Fibroblast of villous mesenchyme (primary cell): ENCODE measurements around the gene PLXNB2. TPM values are rescaled to one million over a fixed set of nuclear protein-coding genes. Genes with fewer than 3 reads are reported as not detected.

Experiments used
- DNase-seq: peaks from one replicate; pipeline ENCODE4 v3.0.0-alpha.2; 2010; ENCODE audit warnings: low read depth
- H3K4me3 ChIP-seq: 2 replicates; pipeline ENCODE4 v1.5.1; 2011; ENCODE audit warnings: low read depth, mild to moderate bottlenecking, low read length
- CTCF ChIP-seq: IDR thresholded peaks from 2 replicates; pipeline ENCODE4 v1.5.1; 2012; ENCODE audit warnings: low read depth, mild to moderate bottlenecking, low read length; ENCODE audit not compliant: insufficient read depth
- total RNA-seq: library from RNA; depleted of rRNA; stranded (reverse); fragments of >200 nt; gene quantifications from 2 replicates; pipeline ENCODE4 v1.2.3, GENCODE V29; 2012

PLXNB2 gene
- total RNA-seq, 1 donor = 168 TPM

DNA sequence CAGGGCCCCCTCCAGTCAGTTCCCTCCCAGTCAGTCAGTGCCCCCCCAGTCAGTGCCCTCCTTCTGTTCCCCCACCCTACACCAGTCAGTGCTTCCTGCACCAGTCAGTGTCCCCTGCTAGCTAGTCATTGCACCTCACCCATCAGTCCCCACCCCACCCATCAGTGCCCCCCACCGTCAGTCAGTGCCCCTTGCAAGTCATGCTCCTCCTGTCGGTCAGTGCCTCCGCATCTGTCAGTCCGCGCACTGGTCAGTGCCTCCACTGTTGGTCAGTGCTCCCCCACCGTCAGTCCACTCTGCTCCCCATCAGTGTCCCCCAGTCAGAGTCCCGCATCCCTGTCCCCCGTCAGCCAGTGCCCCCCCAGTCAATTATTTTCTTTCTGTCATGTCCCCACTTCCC lies 39.0 kb upstream of the PLXNB2 start:
- no peak overlapping the region for H3K4me3 ChIP-seq
- no peak for DNase-seq
- TF ChIP-seq CTCF = no peak

DNA sequence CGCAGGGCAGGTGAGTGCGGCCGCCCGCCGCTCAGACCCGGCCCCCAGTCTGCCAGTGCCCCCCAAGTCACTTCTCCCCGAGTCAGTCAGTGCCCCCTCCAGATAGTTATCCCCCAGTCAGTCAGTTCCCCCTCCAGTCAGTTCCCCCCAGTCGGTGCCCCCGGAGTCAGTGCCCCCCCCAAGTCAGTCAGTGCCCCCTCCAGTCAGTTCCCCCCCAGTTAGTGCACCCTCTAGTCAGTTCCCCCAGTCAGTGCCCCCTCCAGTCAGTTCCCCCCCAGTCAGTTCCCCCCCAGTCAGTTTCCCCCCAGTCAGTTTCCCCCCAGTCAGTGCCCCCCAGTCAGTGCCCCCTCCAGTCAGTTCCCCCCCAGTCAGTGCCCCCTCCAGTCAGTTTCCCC lies 36.1 kb upstream of the PLXNB2 start:
- no peak for TF ChIP-seq CTCF
- peak overlapping the region; percentile 71 for H3K4me3 ChIP-seq
- no peak for DNase-seq

GRCh38 chr22:50342651-50343540 lies 35.5 kb upstream of the PLXNB2 start, which contains the start of gene PPP6R2:
Gene PPP6R2, plus strand, starts transcription at chr22:50343327. Its CDS starts 50,582 bp downstream, at chr22:50393909.
- H3K4me3 ChIP-seq = peak within 1 kb of the TSS; percentile 71
- peak; percentile 69 for DNase-seq
- TF ChIP-seq CTCF = no peak

DNA sequence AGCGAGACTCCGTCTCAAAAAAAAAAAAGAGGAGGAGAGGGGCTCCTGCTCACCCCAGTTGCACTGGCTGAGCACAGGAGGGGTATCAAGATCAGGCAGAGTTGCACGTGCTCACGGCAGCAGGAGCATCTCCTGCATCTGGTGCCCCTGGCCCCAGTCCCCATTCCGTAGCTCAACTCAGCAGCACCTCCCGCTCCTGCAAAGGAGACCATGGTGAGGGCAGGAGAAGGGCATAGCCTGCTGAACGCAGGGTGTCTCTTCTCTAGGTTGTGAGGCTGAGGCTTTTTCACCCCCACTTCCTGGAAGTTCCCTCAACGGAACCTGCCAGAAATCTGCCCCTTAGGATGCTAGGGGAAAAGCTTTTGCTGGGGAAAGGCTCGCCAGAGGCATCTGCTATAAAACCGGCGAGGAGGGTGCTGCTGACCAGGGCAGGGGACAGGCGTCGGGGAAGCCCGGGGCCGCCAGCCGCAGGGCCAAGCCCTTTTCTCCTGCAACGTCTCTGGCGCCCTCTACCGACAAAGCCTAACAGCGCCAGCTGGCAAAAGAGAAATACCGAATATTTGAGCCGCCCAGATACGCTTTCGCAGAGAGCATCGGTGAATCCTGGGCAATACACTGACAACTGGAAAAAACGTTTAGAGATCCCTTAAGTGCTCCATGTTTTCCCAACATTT lies 34.7 kb upstream of the PLXNB2 start:
- H3K4me3 ChIP-seq = peak overlapping the region; percentile 71
- DNase-seq = peak; percentile 84
- peak; percentile 99 for TF ChIP-seq CTCF

- no peak overlapping the region for H3K4me3 ChIP-seq
- TF ChIP-seq CTCF = no peak
- no peak for DNase-seq
Measured at GRCh38 chr22:50339945-50340879, 32.8 kb upstream of the PLXNB2 start.

DNA sequence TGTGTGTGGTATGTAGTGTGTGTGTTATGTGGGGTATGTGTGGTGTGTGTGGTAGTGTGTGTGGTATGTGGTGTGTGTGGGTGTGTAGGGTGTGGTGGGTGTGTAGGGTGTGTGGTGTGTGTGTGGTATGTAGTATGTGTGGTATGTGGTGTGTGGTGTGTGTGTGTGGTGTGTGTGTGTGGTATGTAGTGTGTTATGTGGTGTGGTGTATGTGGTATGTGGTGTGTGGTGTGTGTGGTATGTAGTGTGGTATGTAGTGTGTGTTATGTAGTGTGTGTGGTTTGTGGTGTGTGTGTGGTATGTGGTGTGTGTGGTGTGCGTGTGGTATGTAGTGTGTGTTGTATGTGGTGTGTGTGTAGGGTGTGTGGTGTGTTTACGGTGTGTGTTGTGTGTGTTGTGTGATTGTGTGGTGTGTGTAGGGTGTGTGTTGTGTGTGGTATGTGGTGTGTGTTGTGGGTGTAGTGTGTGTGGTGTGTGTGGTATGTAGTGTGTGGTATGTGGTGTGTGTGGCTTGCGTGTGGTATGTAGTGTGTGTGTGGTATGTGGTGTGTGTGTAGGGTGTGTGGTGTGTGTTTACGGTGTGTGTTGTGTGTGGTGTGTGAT lies 31.5 kb upstream of the PLXNB2 start:
- DNase-seq = no peak
- no peak for TF ChIP-seq CTCF
- no peak overlapping the region for H3K4me3 ChIP-seq
